ENCODE measurements around the gene MYRIP.

DNA sequence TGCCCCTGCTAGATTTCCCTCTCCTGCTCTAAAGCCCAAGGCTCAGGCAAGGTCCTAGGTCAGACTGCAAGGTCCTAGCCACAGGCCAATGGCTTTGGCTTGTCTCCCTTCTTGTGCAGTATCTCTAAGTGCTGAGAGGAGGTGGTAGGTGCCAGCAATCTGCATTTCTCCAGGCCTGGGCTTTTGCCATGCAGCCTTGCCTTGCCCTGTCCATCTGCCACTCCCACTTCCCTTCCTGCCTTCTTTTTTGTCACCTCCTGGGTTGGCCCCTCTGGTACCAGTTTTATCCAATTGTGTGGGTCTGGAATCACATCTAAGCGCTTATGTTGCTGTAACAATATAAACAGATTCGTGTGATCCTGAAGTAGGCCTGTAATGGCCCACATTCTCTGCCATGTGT, 109.9 kb downstream of the MYRIP start:
- no peak for TF ChIP-seq CTCF (IDR thresholded peaks at IDR 0.05)
- TF ChIP-seq POLR2AphosphoS5 (IDR thresholded peaks at IDR 0.05): no peak
